Loucy (cell line): Measurements from ENCODE around the gene NBEA.

Experiments
- H2AFZ ChIP-seq: fragments of 200-600 bp; sonication (generic); 2 replicates; pipeline ENCODE4 v1.6.0; 2016; ENCODE audit warnings: antibody characterized with exemption, mild to moderate bottlenecking, low read length, moderate library complexity
- H3F3A ChIP-seq: fragments of 200-600 bp; 2 replicates; pipeline ENCODE4 v1.6.0; 2016; ENCODE audit warnings: antibody characterized with exemption, low read depth, mild to moderate bottlenecking
- H3K27me3 ChIP-seq: fragments of 200-600 bp; sonication (generic); 2 replicates; pipeline ENCODE4 v1.6.1; 2014; ENCODE audit warnings: low read length, mild to moderate bottlenecking; ENCODE audit not compliant: insufficient read depth, poor library complexity, severe bottlenecking
- H3K36me3 ChIP-seq: fragments of 200-600 bp; sonication (generic); 2 replicates; pipeline ENCODE4 v1.6.1; 2016; ENCODE audit warnings: low read length; ENCODE audit not compliant: insufficient read depth
- H3K4me1 ChIP-seq: fragments of 200-600 bp; sonication (generic); 2 replicates; pipeline ENCODE4 v1.5.1; 2014; ENCODE audit warnings: low read length, mild to moderate bottlenecking; ENCODE audit not compliant: insufficient read depth, poor library complexity, severe bottlenecking
- H3K4me2 ChIP-seq: fragments of 200-600 bp; sonication (generic); 2 replicates; pipeline ENCODE4 v1.6.0; 2014; ENCODE audit warnings: antibody characterized with exemption, low read length, low read depth, mild to moderate bottlenecking; ENCODE audit not compliant: poor library complexity, severe bottlenecking
- H3K4me3 ChIP-seq: fragments of 200-600 bp; sonication (generic); 2 replicates; pipeline ENCODE4 v1.5.1; 2014; ENCODE audit warnings: low read length, mild to moderate bottlenecking, mixed read lengths; ENCODE audit not compliant: poor library complexity, severe bottlenecking
- H3K79me2 ChIP-seq: fragments of 200-600 bp; sonication (generic); 2 replicates; pipeline ENCODE4 v1.6.1; 2014; ENCODE audit warnings: low read length; ENCODE audit not compliant: insufficient read depth
- H3K9ac ChIP-seq: fragments of 200-600 bp; sonication (generic); 2 replicates; pipeline ENCODE4 v1.6.0; 2014; ENCODE audit warnings: mild to moderate bottlenecking, low read depth, low read length, moderate library complexity; ENCODE audit not compliant: poor library complexity, severe bottlenecking
- H3K9me2 ChIP-seq: fragments of 200-600 bp; sonication (generic); replicated peaks from 2 replicates; pipeline ENCODE4 v1.6.1; 2016; ENCODE audit warnings: low read depth, low read length, mixed read lengths
- H3K9me3 ChIP-seq: fragments of 200-600 bp; sonication (generic); 2 replicates; pipeline ENCODE4 v1.6.1; 2014; ENCODE audit warnings: mild to moderate bottlenecking, antibody characterized with exemption, low read length, low read depth; ENCODE audit not compliant: insufficient read depth
- H4K20me1 ChIP-seq: fragments of 200-600 bp; sonication (generic); 2 replicates; pipeline ENCODE4 v1.6.0; 2014; ENCODE audit warnings: antibody characterized with exemption, low read length, mild to moderate bottlenecking; ENCODE audit not compliant: insufficient read depth, poor library complexity, severe bottlenecking
- EZH2phosphoT487 ChIP-seq: fragments of 200-600 bp; IDR thresholded peaks from 2 replicates; pipeline ENCODE4 v1.6.1; 2018; ENCODE audit warnings: antibody characterized with exemption, mild to moderate bottlenecking, moderate library complexity, borderline replicate concordance
- TF ChIP-seq, protein P1 (sequence below): fragments of 200-600 bp; sonication (generic); conservative IDR thresholded peaks from 2 replicates; pipeline ENCODE4 v1.5.1; 2014; ENCODE audit warnings: mild to moderate bottlenecking, antibody characterized with exemption, low read length

Gene NBEA

DNA sequence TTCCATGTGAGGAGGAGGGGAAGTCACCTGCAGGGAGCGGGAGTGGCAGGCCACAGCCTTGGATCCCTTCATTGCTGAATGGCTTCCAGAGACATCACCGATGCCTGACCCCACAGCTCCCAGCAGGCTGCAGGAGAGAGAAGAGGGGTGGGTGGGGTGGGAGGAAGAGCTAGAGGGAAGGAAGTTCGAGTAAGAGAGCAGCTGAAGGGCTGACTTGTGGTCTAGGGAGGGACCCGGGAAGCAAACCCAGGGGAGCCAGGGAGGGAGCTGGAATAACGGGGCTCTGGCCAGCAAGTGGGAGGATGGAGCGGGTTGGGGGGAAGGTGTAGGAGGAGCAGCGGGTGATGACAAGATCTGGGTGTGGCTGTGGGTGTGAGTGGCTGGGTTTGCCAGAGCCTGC lies 764.2 kb downstream of the NBEA start:
- no peak overlapping the region for H2AFZ ChIP-seq
- H3K79me2 ChIP-seq = no peaks in the 10 kb centered on the region
- no peaks in the 10 kb centered on the region for H3K9me2 ChIP-seq
- no peaks in the 10 kb centered on the region for H3F3A ChIP-seq
- H3K9me3 ChIP-seq = no peaks in the 10 kb centered on the region
- no peaks in the 10 kb centered on the region for H3K36me3 ChIP-seq
- H3K9ac ChIP-seq = no peak overlapping the region
- TF ChIP-seq EZH2phosphoT487 = no peak
- TF ChIP-seq, protein P1, sequence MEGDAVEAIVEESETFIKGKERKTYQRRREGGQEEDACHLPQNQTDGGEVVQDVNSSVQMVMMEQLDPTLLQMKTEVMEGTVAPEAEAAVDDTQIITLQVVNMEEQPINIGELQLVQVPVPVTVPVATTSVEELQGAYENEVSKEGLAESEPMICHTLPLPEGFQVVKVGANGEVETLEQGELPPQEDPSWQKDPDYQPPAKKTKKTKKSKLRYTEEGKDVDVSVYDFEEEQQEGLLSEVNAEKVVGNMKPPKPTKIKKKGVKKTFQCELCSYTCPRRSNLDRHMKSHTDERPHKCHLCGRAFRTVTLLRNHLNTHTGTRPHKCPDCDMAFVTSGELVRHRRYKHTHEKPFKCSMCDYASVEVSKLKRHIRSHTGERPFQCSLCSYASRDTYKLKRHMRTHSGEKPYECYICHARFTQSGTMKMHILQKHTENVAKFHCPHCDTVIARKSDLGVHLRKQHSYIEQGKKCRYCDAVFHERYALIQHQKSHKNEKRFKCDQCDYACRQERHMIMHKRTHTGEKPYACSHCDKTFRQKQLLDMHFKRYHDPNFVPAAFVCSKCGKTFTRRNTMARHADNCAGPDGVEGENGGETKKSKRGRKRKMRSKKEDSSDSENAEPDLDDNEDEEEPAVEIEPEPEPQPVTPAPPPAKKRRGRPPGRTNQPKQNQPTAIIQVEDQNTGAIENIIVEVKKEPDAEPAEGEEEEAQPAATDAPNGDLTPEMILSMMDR = no peak
- H4K20me1 ChIP-seq = no peaks in the 10 kb centered on the region
- H3K4me1 ChIP-seq = no peaks in the 10 kb centered on the region
- H3K4me3 ChIP-seq = no peak overlapping the region
- no peak overlapping the region for H3K4me2 ChIP-seq
- no peaks in the 10 kb centered on the region for H3K27me3 ChIP-seq

DNA sequence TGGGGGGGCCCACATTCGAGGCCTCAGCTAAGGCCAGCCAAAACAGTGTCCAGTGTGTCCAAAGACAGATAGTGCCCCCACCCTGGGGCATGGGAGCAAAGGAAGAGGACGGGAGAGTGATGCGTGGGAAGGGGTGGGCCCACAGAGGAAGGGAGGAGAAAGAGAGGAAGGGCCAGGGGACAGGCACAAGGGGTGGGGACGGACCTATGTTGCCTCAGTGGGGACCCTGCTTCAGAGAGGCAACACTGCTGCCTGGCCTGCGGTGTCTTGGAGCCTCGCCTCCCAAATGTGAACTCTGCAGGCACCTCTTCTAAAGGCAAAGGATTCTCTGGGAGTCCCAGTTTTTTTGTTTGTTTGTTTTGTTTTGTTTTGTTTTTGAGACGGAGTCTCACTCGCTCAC lies 764.7 kb downstream of the NBEA start:
- Histone ChIP-seq H3K9me2 (no peaks in the 10 kb centered on the region), H3K4me2 (no peak overlapping the region), H3K4me3 (no peak overlapping the region), H3K9me3 (no peaks in the 10 kb centered on the region), H3K27me3 (no peaks in the 10 kb centered on the region), H3K4me1 (no peaks in the 10 kb centered on the region), H3K36me3 (no peaks in the 10 kb centered on the region), H3K9ac (no peak overlapping the region), H3K79me2 (no peaks in the 10 kb centered on the region), H3F3A (no peaks in the 10 kb centered on the region), H4K20me1 (no peaks in the 10 kb centered on the region), H2AFZ (no peak overlapping the region)
- no peak for TF ChIP-seq EZH2phosphoT487
- TF ChIP-seq, protein P1 = no peak

DNA sequence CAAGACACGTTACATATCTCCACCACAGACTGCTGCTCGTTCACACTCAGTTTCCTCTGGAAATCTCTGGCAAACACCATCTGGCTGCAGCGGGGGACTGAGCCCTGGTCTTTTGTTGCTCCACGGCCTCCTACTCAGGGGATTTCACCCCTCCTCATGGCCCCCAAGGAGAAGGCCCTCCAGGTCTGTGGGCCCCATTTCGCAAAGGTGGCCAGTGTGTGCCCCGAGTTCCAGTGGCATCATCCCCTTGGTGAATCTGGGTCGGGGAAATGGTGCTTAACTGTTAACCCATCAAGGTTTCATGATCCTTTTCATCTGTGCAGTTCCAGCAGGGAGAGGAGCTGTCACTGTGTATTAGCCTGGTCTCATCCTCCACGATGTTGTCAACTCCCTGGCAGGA lies 769.8 kb downstream of the NBEA start:
- Histone ChIP-seq H3K4me3 (no peak overlapping the region), H3K9ac (no peak overlapping the region), H3K4me1 (no peaks in the 10 kb centered on the region), H2AFZ (no peak overlapping the region), H3K9me3 (no peaks in the 10 kb centered on the region), H3K27me3 (no peaks in the 10 kb centered on the region), H3K4me2 (no peak overlapping the region), H3K36me3 (no peaks in the 10 kb centered on the region), H4K20me1 (no peaks in the 10 kb centered on the region), H3K79me2 (no peaks in the 10 kb centered on the region), H3K9me2 (no peaks in the 10 kb centered on the region), H3F3A (no peaks in the 10 kb centered on the region)
- TF ChIP-seq EZH2phosphoT487 = no peak
- TF ChIP-seq, protein P1 = no peak
